Endothelial cell (in vitro differentiated cells): ENCODE data around the gene SH3RF3. TPM values are rescaled to one million over a fixed set of nuclear protein-coding genes. Genes with fewer than 3 reads are reported as not detected.
A peak's percentile ranks its signal among the peaks of the same experiment; 100 is the strongest.

Experiments used
- DNase-seq: peaks from one replicate; pipeline ENCODE4 v3.0.0; 2021; ENCODE audit warnings: low spot score
- H3K27ac Mint-ChIP-seq: one replicate; pipeline ENCODE4 v1.8.0; 2021; ENCODE audit warnings: mixed read lengths, inconsistent platforms; ENCODE audit not compliant: unreplicated experiment
- H3K27me3 Mint-ChIP-seq: one replicate; pipeline ENCODE4 v1.8.0; 2021; ENCODE audit warnings: mild to moderate bottlenecking, moderate library complexity, mixed read lengths, inconsistent platforms; ENCODE audit not compliant: unreplicated experiment
- H3K36me3 Mint-ChIP-seq: one replicate; pipeline ENCODE4 v1.8.0; 2021; ENCODE audit warnings: mild to moderate bottlenecking, low read depth, mixed read lengths, inconsistent platforms; ENCODE audit not compliant: unreplicated experiment
- H3K4me1 Mint-ChIP-seq: one replicate; pipeline ENCODE4 v1.8.0; 2021; ENCODE audit warnings: mild to moderate bottlenecking, mixed read lengths, inconsistent platforms; ENCODE audit not compliant: unreplicated experiment
- H3K4me3 Mint-ChIP-seq: one replicate; pipeline ENCODE4 v1.8.0; 2021; ENCODE audit warnings: mild to moderate bottlenecking, mixed read lengths, inconsistent platforms; ENCODE audit not compliant: unreplicated experiment
- H3K9me3 Mint-ChIP-seq: one replicate; pipeline ENCODE4 v1.8.0; 2021; ENCODE audit warnings: mixed read lengths, inconsistent platforms; ENCODE audit not compliant: unreplicated experiment
- CTCF ChIP-seq: fragments of 200-600 bp; sonication (generic); IDR thresholded peaks from one replicate; pipeline ENCODE4 v1.5.0; 2021; ENCODE audit warnings: antibody characterized with exemption; ENCODE audit not compliant: unreplicated experiment
- total RNA-seq: library from RNA; stranded (reverse); fragmentation: NEBNext Ultra II Directional; extraction: Animal tissue kit (Norgen Biotek cat#: 25700); gene quantifications from one replicate; pipeline ENCODE4 v1.2.1, GENCODE V29; 2021; ENCODE audit not compliant: unreplicated experiment

Gene SH3RF3
- total RNA-seq, 1 donor from 2014 or later: 12.8 TPM

GRCh38 chr2:109447776-109448175, 318.8 kb downstream of the SH3RF3 start:
- DNase-seq: peak; percentile 28
- Mint-ChIP-seq H3K4me1 (peaks cover 12% of the 10 kb centered on the region), H3K36me3 (peaks cover 24% of the 10 kb centered on the region), H3K9me3 (peaks cover 8% of the 10 kb centered on the region), H3K27ac (no peak overlapping the region), H3K4me3 (no peak overlapping the region), H3K27me3 (peaks cover 1% of the 10 kb centered on the region)
- no peak for TF ChIP-seq CTCF

- DNase-seq: no peak
- Mint-ChIP-seq H3K27ac (no peak overlapping the region), H3K27me3 (peaks cover 1% of the 10 kb centered on the region), H3K4me3 (no peak overlapping the region), H3K4me1 (peaks cover 12% of the 10 kb centered on the region), H3K36me3 (peaks cover 20% of the 10 kb centered on the region), H3K9me3 (peaks cover 8% of the 10 kb centered on the region)
- no peak for TF ChIP-seq CTCF
Measured at GRCh38 chr2:109448207-109448606, 319.2 kb downstream of the SH3RF3 start.

- no peak for TF ChIP-seq CTCF
- H3K36me3 Mint-ChIP-seq: peaks cover 13% of the 10 kb centered on the region
- H3K27ac Mint-ChIP-seq: no peak overlapping the region
- H3K9me3 Mint-ChIP-seq: peaks cover 8% of the 10 kb centered on the region
- H3K4me3 Mint-ChIP-seq: no peak overlapping the region
- peaks cover 1% of the 10 kb centered on the region for H3K27me3 Mint-ChIP-seq
- no peak for DNase-seq
- H3K4me1 Mint-ChIP-seq: peaks cover 12% of the 10 kb centered on the region
Measured at GRCh38 chr2:109448946-109449788, 320.2 kb downstream of the SH3RF3 start.

- H3K27me3 Mint-ChIP-seq: no peaks in the 10 kb centered on the region
- no peak for DNase-seq
- H3K4me1 Mint-ChIP-seq: peaks cover 12% of the 10 kb centered on the region
- peaks cover 3% of the 10 kb centered on the region for H3K36me3 Mint-ChIP-seq
- no peak overlapping the region for H3K27ac Mint-ChIP-seq
- no peak for TF ChIP-seq CTCF
- no peaks in the 10 kb centered on the region for H3K9me3 Mint-ChIP-seq
- no peak overlapping the region for H3K4me3 Mint-ChIP-seq
Measured at GRCh38 chr2:109450574-109451273, 321.7 kb downstream of the SH3RF3 start.

- TF ChIP-seq CTCF: no peak
Measured at GRCh38 chr2:109451671-109452070, 322.7 kb downstream of the SH3RF3 start.

More at GRCh38 chr2:109451671-109452070, 322.7 kb downstream of the SH3RF3 start:
- H3K36me3 Mint-ChIP-seq: peaks cover 3% of the 10 kb centered on the region
- H3K27me3 Mint-ChIP-seq: no peaks in the 10 kb centered on the region
- no peak overlapping the region for H3K27ac Mint-ChIP-seq
- DNase-seq: no peak
- H3K4me1 Mint-ChIP-seq: peaks cover 12% of the 10 kb centered on the region
- H3K9me3 Mint-ChIP-seq: no peaks in the 10 kb centered on the region
- no peak overlapping the region for H3K4me3 Mint-ChIP-seq
